Measurements from ENCODE around the gene EEF1AKMT4.

EEF1AKMT4 gene

GRCh38 chr3:184236033-184236410 lies 13.4 kb upstream of the EEF1AKMT4 start:
- DNase-seq = no peak

- no peak for DNase-seq
Observed at GRCh38 chr3:184236636-184237035, 12.8 kb upstream of the EEF1AKMT4 start.

GRCh38 chr3:184237211-184237610 lies 12.3 kb upstream of the EEF1AKMT4 start:
- no peak for DNase-seq

- no peak for DNase-seq
Observed at GRCh38 chr3:184237807-184238206, 11.7 kb upstream of the EEF1AKMT4 start.

GRCh38 chr3:184238246-184238818 lies 11.1 kb upstream of the EEF1AKMT4 start:
- no peak for DNase-seq

GRCh38 chr3:184239221-184239620 lies 10.3 kb upstream of the EEF1AKMT4 start:
- DNase-seq = no peak

- no peak for DNase-seq
Observed at GRCh38 chr3:184239708-184240107, 9.8 kb upstream of the EEF1AKMT4 start.

GRCh38 chr3:184240384-184241140 lies 8.9 kb upstream of the EEF1AKMT4 start:
- DNase-seq = no peak

GRCh38 chr3:184241141-184241446 lies 8.4 kb upstream of the EEF1AKMT4 start:
- DNase-seq = no peak

GRCh38 chr3:184241447-184242296 lies 7.8 kb upstream of the EEF1AKMT4 start:
- DNase-seq = no peak

- DNase-seq = no peak
Observed at GRCh38 chr3:184242297-184242685, 7.2 kb upstream of the EEF1AKMT4 start.

GRCh38 chr3:184248454-184249411 lies 739 bp upstream of the EEF1AKMT4 start, which contains the start of gene ALG3:
ALG3 (minus strand) TSS chr3:184248962; CDS start chr3:184248940, 22 bp downstream.
- DNase-seq = peak; percentile 65 to 84

GRCh38 chr3:184250167-184250828 lies 826 bp downstream of the EEF1AKMT4 start:
- peak; percentile 77 to 87 for DNase-seq

GRCh38 chr3:184255291-184256039 lies 6.0 kb downstream of the EEF1AKMT4 start:
- no peak for DNase-seq

- no peak for DNase-seq
Observed at GRCh38 chr3:184257083-184257915, 7.8 kb downstream of the EEF1AKMT4 start.

- DNase-seq = no peak
Observed at GRCh38 chr3:184258926-184259325, 9.5 kb downstream of the EEF1AKMT4 start.

GRCh38 chr3:184259396-184259877 lies 10.0 kb downstream of the EEF1AKMT4 start:
- no peak for DNase-seq

GRCh38 chr3:184259878-184260723 lies 10.6 kb downstream of the EEF1AKMT4 start:
- peak in 1 of 2 experiments; percentile 42 for DNase-seq

GRCh38 chr3:184260724-184261269 lies 11.3 kb downstream of the EEF1AKMT4 start:
- no peak for DNase-seq

Measured in NCI-H1930 (cell line).